Progenitor cell of endocrine pancreas (in vitro differentiated cells): ENCODE data around the gene ZBTB2. TPM values are rescaled to one million over a fixed set of nuclear protein-coding genes. Genes with fewer than 3 reads are reported as not detected.

Experiments
- DNase-seq: peaks from one replicate; pipeline ENCODE4 v3.0.0; 2021; ENCODE audit warnings: low spot score; ENCODE audit not compliant: unreplicated experiment
- H3K27ac Mint-ChIP-seq: 2 replicates; pipeline ENCODE4 v1.8.0; 2021; ENCODE audit warnings: mild to moderate bottlenecking, moderate library complexity, mixed read lengths
- H3K27me3 Mint-ChIP-seq: 2 replicates; pipeline ENCODE4 v1.8.0; 2021; ENCODE audit warnings: mixed read lengths
- H3K36me3 Mint-ChIP-seq: 2 replicates; pipeline ENCODE4 v1.8.0; 2022; ENCODE audit warnings: mixed read lengths; ENCODE audit not compliant: insufficient read depth
- H3K4me1 Mint-ChIP-seq: 2 replicates; pipeline ENCODE4 v1.8.0; 2021; ENCODE audit warnings: low read depth, mixed read lengths
- H3K4me3 Mint-ChIP-seq: 2 replicates; pipeline ENCODE4 v1.8.0; 2021; ENCODE audit warnings: low read depth, mild to moderate bottlenecking, moderate library complexity, mixed read lengths
- H3K9me3 Mint-ChIP-seq: 2 replicates; pipeline ENCODE4 v1.8.0; 2021; ENCODE audit warnings: low read depth, mixed read lengths
- total RNA-seq: library from RNA; stranded (reverse); gene quantifications from 2 replicates; pipeline ENCODE4 v1.2.1, GENCODE V29; 2021
- TF ChIP-seq, protein P1 (sequence below): fragments of 200-600 bp; sonication (generic); IDR thresholded peaks from one replicate; pipeline ENCODE4 v1.5.0; 2021; ENCODE audit warnings: antibody characterized with exemption, mild to moderate bottlenecking; ENCODE audit not compliant: unreplicated experiment

ZBTB2 gene
- total RNA-seq, 1 donor from 2014 or later: 15.2 TPM

DNA sequence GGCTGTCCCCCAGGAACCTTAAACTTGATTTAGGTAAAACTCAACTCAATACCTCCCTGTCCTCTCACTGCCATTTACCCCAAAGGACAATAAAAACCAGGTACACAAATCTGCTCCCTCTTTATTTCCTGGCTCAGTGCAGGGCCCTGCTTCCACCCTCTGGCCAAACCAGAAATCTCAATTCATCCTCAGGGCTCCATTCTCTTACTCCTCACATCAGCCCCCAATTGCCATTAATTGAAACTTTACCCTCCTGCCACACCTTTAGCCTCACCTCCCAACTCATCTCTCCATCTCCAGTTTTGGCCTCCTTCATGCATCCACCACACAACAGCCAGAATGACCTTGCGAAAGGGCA is 10.5 kb downstream of the ZBTB2 start:
- DNase-seq: no peak
- Mint-ChIP-seq H3K4me1 (no peaks in the 10 kb centered on the region), H3K9me3 (peaks cover 4% of the 10 kb centered on the region), H3K27ac (no peak overlapping the region), H3K4me3 (no peak overlapping the region), H3K36me3 (peaks cover 7% of the 10 kb centered on the region), H3K27me3 (no peaks in the 10 kb centered on the region)
- TF ChIP-seq, protein P1, sequence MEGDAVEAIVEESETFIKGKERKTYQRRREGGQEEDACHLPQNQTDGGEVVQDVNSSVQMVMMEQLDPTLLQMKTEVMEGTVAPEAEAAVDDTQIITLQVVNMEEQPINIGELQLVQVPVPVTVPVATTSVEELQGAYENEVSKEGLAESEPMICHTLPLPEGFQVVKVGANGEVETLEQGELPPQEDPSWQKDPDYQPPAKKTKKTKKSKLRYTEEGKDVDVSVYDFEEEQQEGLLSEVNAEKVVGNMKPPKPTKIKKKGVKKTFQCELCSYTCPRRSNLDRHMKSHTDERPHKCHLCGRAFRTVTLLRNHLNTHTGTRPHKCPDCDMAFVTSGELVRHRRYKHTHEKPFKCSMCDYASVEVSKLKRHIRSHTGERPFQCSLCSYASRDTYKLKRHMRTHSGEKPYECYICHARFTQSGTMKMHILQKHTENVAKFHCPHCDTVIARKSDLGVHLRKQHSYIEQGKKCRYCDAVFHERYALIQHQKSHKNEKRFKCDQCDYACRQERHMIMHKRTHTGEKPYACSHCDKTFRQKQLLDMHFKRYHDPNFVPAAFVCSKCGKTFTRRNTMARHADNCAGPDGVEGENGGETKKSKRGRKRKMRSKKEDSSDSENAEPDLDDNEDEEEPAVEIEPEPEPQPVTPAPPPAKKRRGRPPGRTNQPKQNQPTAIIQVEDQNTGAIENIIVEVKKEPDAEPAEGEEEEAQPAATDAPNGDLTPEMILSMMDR: no peak

DNA sequence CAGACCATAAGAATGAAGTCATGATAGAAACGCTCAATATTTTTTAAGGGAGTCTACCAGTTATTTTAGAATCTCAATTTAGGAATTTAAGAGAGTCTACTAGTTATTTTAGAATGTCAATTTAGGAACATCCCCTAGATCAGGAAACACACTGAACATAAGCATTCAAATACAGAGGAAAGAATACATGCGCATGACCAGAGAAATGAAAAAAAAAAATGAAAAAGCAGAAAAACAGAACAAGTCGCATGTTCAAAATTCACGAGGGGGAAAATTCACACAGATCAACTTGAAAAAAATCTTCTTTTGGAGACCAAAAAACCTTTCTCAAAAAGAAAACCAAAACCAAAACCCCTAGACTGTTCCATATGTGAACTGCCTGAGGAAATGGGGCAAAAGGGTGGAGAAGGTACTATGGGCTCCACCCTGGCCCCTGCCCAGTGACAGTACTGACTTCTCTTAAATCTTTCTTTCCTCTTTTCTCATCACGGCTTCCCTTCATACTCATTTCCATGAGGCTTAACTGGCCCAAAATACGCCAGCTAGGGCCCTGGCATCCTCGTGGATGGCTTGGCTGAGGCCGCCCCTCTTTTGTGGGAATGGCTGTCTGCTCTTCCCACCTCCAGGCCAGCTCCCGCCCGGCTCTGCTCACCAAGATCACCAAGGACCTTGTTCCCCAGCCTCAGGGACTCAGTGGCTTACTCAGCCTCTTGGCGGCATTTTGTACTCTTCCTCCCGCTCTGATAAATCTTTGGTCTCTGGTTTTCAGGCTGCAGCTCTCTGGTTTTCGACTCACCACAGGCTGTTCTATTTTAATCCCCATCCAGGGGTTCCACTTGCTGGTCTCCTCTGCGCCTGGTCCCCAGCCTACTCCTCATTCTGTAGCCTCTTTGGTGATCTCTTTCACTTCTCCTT is 11.2 kb downstream of the ZBTB2 start:
- H3K27ac Mint-ChIP-seq: no peak overlapping the region
- no peak for DNase-seq
- peaks cover 7% of the 10 kb centered on the region for H3K36me3 Mint-ChIP-seq
- H3K4me3 Mint-ChIP-seq: no peak overlapping the region
- H3K27me3 Mint-ChIP-seq: no peaks in the 10 kb centered on the region
- TF ChIP-seq, protein P1: no peak
- peaks cover 4% of the 10 kb centered on the region for H3K9me3 Mint-ChIP-seq
- no peaks in the 10 kb centered on the region for H3K4me1 Mint-ChIP-seq

DNA sequence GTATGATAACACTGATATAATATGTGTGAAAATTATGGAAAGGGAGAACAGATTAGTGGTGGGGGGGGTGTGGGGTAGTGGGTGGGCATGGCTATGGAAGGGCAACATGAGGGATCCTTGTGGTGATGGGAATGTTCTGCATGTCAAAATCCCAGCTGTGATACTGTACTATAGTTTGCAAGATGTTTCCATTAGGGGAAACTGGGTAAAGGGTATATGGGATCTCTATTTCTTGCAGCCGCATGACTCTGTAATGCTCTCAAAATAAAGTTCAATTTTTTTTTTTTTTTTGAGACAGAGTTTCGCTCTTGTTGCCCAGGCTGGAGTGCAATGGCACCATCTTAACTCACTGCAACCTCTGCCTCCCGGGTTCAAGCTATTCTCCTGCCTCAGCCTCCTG is 14.3 kb downstream of the ZBTB2 start:
- Mint-ChIP-seq H3K4me3 (no peak overlapping the region), H3K9me3 (peaks cover 4% of the 10 kb centered on the region), H3K4me1 (peaks cover 3% of the 10 kb centered on the region), H3K27ac (no peak overlapping the region), H3K36me3 (peaks cover 7% of the 10 kb centered on the region), H3K27me3 (no peaks in the 10 kb centered on the region)
- TF ChIP-seq, protein P1: no peak
- no peak for DNase-seq

DNA sequence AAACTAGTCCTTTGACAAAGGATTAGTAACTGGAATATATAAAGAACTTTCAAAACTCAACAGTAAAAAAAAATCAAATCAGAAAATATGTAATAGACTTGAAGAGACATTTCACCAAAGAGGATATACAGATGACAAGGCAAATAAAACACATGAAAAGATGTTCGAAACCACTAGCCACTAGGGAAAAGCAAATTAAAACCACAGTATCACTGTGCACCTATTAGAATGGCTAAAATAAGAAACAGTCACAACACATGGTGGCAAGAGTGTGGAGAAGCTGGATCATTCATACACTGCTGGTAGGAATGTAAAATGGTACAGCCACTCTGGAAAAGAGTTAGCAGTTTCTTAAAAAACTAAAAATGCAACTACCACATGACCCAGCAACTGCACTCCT is 14.9 kb downstream of the ZBTB2 start:
- Mint-ChIP-seq H3K27ac (no peak overlapping the region), H3K9me3 (peaks cover 4% of the 10 kb centered on the region), H3K4me1 (peaks cover 3% of the 10 kb centered on the region), H3K4me3 (no peak overlapping the region), H3K27me3 (no peaks in the 10 kb centered on the region), H3K36me3 (peaks cover 10% of the 10 kb centered on the region)
- TF ChIP-seq, protein P1: no peak
- no peak for DNase-seq

DNA sequence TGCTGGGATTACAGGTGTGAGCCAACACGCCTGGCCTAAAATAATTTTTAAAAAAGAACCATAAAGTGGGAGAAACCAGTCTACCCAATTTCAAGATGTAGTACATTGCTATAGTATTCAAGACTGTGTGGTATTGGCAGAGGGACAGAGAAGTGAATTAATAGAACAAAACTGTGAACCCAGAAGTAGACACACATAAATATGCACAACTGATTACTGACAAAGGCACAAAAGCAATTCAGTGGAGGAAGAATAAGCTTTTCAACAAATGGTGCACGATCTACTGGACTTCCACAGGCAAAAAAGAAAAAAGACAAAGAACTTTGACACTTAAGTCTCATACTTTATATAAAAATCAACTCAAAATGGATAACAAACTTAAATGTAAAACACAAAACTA is 15.5 kb downstream of the ZBTB2 start:
- TF ChIP-seq, protein P1: no peak
- Mint-ChIP-seq H3K27ac (peak overlapping the region; percentile 7), H3K27me3 (no peaks in the 10 kb centered on the region), H3K4me3 (no peak overlapping the region), H3K4me1 (peaks cover 3% of the 10 kb centered on the region), H3K36me3 (peaks cover 14% of the 10 kb centered on the region), H3K9me3 (peaks cover 4% of the 10 kb centered on the region)
- DNase-seq: no peak
